Skeletal muscle tissue (tissue), 4 donors: ENCODE measurements around the gene DLGAP1. TPM values are rescaled to one million over a fixed set of nuclear protein-coding genes. Genes with fewer than 3 reads are reported as not detected.

Source experiments
- H3K27ac ChIP-seq: one replicate; pipeline ENCODE4 v1.7.0; 2013; ENCODE audit warnings: mild to moderate bottlenecking, low read depth, low read length, inconsistent platforms
- H3K27me3 ChIP-seq, 3 donors: one replicate each; pipeline ENCODE4 v1.7.0; 2013; ENCODE audit warnings: low read length in 3 of 3; ENCODE audit not compliant: control insufficient read depth in 3 of 3, insufficient read depth in 3 of 3
- H3K36me3 ChIP-seq, 3 donors: one replicate each; pipeline ENCODE4 v1.7.0; 2013; ENCODE audit warnings: low read length in 3 of 3; ENCODE audit not compliant: control insufficient read depth in 3 of 3, insufficient read depth in 3 of 3
- H3K4me1 ChIP-seq, 3 donors: one replicate each; pipeline ENCODE4 v1.7.0; 2013; ENCODE audit warnings: low read length in 3 of 3, mild to moderate bottlenecking in 3 of 3; ENCODE audit not compliant: control insufficient read depth in 3 of 3, insufficient read depth in 3 of 3
- H3K4me3 ChIP-seq, 3 donors: one replicate each; pipeline ENCODE4 v1.7.0; 2013; ENCODE audit warnings: low read length in 3 of 3
- H3K9ac ChIP-seq, 3 donors: one replicate each; pipeline ENCODE4 v1.7.0; 2013; ENCODE audit warnings: low read length in 3 of 3, mild to moderate bottlenecking in 3 of 3, moderate library complexity in 2 of 3, low read depth in 1 of 3
- H3K9me3 ChIP-seq, 3 donors: one replicate each; pipeline ENCODE4 v1.7.0; 2013; ENCODE audit warnings: low read length in 3 of 3; ENCODE audit not compliant: control insufficient read depth in 3 of 3
- total RNA-seq: library from RNA; depleted of rRNA; stranded (reverse); fragments of >200 nt; gene quantifications from one replicate; pipeline ENCODE4 v1.2.3, GENCODE V29; 2014
- donor health status: Osteomylitis.

Gene DLGAP1
- total RNA-seq, 1 donor from 2014 or later = 0.52 TPM

DNA sequence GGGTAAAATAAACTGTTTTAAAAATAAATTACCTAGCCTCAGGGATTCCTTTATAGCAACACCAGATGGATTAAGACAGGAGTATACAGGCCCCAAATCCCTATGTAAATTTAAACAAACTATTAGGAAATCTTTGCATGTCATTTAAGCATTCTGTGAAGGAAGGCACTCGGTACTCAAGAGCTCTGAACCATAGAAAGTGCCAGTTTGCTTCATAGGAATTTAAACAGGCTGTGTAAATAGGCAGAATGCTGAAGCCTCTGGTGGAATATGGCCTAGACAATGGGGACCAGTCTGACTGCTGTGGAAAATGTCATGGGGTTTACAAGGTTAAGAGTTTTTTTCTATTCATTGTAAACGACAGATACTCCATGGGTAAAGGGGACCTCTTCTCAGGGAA lies 377.4 kb downstream of the DLGAP1 start:
- no peaks in the 10 kb centered on the region for H3K4me1 ChIP-seq
- no peak overlapping the region for H3K27ac ChIP-seq
- no peaks in the 10 kb centered on the region for H3K36me3 ChIP-seq
- H3K27me3 ChIP-seq = no peaks in the 10 kb centered on the region
- no peak overlapping the region for H3K4me3 ChIP-seq
- H3K9me3 ChIP-seq = no peaks in the 10 kb centered on the region
- no peak overlapping the region for H3K9ac ChIP-seq

DNA sequence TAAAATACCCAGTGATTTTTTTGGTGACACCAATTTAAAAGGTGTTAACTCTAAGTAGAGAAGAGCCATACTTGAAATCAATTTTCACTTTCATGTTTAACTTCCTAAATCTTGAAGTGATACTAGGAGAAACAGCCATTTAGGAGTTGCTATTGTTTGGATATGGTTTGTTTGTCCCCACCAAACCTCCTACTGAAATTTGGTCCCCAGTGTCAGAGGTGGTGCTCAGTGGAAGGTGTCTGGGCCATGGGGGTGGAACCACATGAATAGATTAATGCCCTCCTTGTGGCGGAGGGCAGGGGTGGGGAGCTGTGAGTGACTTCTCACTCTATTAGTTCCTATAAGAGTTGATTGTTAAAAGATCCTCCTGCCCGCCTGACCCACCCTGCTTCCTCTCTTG lies 377.9 kb downstream of the DLGAP1 start:
- Histone ChIP-seq H3K27ac (no peak overlapping the region), H3K4me1 (no peaks in the 10 kb centered on the region), H3K27me3 (no peaks in the 10 kb centered on the region), H3K9ac (no peak overlapping the region), H3K4me3 (no peak overlapping the region), H3K9me3 (no peaks in the 10 kb centered on the region), H3K36me3 (no peaks in the 10 kb centered on the region)

DNA sequence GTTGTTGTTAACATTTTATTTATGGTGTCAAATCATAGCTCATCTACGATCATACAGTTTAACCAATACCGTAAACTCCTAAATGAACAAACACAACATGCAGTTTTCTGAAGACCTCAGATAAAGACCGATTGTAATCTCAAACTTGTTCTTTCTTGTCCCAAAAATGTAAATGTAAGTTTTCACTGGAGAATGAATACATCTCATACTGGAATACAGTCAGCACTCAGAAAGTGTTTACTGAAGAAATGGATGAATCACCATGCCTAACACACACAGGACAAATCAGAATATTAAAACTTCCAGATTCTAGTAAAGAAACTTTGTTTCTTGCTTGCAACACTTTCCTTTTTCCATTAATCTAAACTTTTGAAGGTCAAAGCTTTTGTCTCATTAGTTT lies 380.5 kb downstream of the DLGAP1 start:
- Histone ChIP-seq H3K9ac (no peak overlapping the region), H3K4me3 (no peak overlapping the region), H3K27me3 (no peaks in the 10 kb centered on the region), H3K9me3 (no peaks in the 10 kb centered on the region), H3K36me3 (no peaks in the 10 kb centered on the region), H3K27ac (no peak overlapping the region), H3K4me1 (no peaks in the 10 kb centered on the region)

DNA sequence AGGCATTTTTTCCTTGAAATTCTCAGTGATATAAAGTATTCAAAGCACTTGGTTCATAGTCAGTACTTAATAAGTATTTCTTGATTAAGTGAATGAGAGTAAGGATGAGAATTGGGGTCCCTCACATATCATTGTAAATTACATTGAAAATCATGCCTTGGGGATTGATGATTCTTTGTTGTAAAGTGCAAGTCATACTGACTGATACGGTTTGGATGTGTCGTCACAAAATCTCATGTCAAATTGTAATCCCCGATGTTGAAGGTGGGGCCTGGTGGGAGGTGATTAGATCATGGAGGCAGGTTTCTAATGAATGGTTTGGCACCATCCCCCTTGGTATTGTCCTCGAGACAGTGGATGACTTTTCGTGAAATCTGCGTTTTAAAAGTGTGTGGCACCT lies 385.9 kb downstream of the DLGAP1 start:
- Histone ChIP-seq H3K9me3 (no peaks in the 10 kb centered on the region), H3K27me3 (no peaks in the 10 kb centered on the region), H3K27ac (no peak overlapping the region), H3K36me3 (no peaks in the 10 kb centered on the region), H3K9ac (no peak overlapping the region), H3K4me1 (no peaks in the 10 kb centered on the region), H3K4me3 (no peak overlapping the region)

DNA sequence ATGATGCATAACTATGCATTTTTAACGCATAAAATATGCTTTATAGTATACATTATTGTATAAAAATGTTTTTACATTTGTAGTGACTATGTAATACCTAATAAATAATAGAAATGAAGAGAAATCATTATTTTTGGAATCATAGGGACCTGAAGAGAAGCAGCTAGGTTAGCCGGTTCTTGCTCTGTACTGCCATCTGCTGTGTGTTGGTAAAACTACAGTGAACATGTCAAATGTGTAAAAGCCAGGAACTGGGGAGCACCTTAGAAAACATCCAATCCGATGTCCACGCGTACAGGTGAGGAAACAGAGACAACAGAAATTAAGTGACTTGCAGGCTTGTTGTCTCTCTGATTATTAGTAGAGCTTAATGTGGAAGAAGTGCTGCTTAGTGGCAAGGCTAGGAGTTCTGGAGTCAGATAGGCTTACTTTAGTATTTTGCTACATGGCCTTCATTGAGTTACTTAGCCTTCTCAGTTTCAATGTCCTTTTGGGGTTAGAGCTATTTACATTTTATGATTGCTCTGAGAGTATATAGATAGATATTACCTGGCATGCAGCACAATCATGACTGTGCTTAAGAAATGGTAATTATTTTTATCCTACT lies 386.5 kb downstream of the DLGAP1 start:
- no peak overlapping the region for H3K9ac ChIP-seq
- no peak overlapping the region for H3K4me3 ChIP-seq
- H3K4me1 ChIP-seq = no peaks in the 10 kb centered on the region
- H3K27ac ChIP-seq = no peak overlapping the region
- H3K27me3 ChIP-seq = no peaks in the 10 kb centered on the region
- no peaks in the 10 kb centered on the region for H3K9me3 ChIP-seq
- no peaks in the 10 kb centered on the region for H3K36me3 ChIP-seq

DNA sequence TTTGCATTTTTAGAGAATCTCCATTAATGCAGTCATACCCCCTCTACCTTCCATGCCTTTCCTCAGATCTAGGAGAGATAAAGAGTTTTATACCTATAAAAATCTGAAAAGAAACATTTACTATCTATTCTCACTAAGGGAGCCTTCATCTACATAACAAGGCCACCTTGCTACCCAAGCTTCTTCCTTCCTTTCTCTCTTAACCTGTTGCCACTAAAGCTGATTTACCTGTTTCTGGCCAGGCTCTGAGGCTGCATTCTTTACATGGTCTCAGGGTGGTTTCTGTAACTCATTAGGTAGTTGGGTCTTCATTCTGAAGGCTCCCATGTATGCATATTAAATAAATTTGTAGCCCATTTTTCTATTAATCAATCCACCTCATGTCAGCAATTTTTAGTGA lies 391.6 kb downstream of the DLGAP1 start:
- Histone ChIP-seq H3K27me3 (no peaks in the 10 kb centered on the region), H3K36me3 (no peaks in the 10 kb centered on the region)

DNA sequence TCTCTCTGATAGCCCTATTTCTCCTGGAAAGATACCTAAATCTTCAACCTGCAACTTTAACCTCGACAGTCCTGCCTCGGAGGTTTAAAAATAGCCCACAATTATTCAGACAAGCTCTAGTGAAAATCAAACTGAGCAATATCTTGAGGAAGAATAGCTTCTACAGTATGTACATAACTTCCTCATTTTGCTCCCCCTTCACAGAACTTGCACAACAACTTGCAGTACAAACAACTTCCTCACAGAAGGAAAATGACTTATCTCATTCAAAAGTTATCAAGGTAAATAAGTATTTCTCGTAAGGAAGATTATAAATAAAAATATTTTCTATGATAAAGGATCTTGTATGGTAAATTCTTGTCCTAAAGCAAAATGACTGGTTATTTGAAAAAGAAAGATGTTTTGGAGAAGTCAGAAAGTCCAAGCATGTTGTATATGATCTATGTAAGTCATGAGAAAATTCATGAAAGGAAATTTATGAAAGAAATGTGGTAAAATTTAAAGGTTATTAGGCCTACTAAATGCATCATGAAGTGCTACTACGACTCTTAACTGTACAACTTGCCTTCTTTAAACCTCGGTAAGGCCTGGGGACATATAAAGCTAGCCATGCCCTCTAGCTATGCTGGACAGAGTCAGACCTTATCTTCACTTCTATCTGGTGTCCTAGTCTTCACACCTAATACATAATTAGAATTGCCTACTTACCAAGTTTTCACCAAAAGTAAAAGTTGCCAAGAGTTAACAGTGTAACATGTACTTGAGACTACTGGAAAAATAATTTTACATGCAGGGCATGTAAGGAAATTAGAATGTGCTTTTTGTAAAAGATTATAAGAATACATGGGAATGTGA lies 394.5 kb downstream of the DLGAP1 start:
- H3K4me3 ChIP-seq = no peak overlapping the region
- no peak overlapping the region for H3K27ac ChIP-seq
- H3K9me3 ChIP-seq = no peaks in the 10 kb centered on the region
- no peaks in the 10 kb centered on the region for H3K4me1 ChIP-seq
- H3K27me3 ChIP-seq = no peaks in the 10 kb centered on the region
- H3K9ac ChIP-seq = no peak overlapping the region
- H3K36me3 ChIP-seq = no peaks in the 10 kb centered on the region

More for the DNA sequence above, 391.6 kb downstream of the DLGAP1 start:
- no peaks in the 10 kb centered on the region for H3K9me3 ChIP-seq
- H3K9ac ChIP-seq = no peak overlapping the region
- H3K27ac ChIP-seq = no peak overlapping the region
- no peaks in the 10 kb centered on the region for H3K4me1 ChIP-seq
- no peak overlapping the region for H3K4me3 ChIP-seq

DNA sequence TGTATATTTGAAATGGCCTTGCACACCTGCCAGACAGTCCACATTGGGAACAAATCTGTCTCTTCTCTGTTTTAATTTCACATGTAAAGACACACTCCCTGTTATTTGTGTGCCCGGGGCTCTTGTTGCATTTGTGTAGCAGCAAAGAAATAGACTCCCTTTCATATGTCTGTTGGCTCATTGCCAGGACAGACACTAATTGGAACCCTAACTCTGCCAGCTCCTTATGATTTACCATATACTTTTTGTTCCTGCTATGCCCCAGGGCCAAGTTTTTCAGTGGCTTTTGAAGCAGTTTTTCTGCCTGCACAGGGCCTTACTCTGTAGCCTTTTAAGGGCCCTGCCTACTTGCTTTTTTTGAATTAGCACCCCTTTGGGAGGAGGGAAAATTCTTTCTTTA lies 396.9 kb downstream of the DLGAP1 start:
- no peak overlapping the region for H3K9ac ChIP-seq
- H3K27me3 ChIP-seq = no peaks in the 10 kb centered on the region
- no peaks in the 10 kb centered on the region for H3K4me1 ChIP-seq
- no peak overlapping the region for H3K4me3 ChIP-seq
- no peaks in the 10 kb centered on the region for H3K36me3 ChIP-seq
- H3K27ac ChIP-seq = no peak overlapping the region
- no peaks in the 10 kb centered on the region for H3K9me3 ChIP-seq

DNA sequence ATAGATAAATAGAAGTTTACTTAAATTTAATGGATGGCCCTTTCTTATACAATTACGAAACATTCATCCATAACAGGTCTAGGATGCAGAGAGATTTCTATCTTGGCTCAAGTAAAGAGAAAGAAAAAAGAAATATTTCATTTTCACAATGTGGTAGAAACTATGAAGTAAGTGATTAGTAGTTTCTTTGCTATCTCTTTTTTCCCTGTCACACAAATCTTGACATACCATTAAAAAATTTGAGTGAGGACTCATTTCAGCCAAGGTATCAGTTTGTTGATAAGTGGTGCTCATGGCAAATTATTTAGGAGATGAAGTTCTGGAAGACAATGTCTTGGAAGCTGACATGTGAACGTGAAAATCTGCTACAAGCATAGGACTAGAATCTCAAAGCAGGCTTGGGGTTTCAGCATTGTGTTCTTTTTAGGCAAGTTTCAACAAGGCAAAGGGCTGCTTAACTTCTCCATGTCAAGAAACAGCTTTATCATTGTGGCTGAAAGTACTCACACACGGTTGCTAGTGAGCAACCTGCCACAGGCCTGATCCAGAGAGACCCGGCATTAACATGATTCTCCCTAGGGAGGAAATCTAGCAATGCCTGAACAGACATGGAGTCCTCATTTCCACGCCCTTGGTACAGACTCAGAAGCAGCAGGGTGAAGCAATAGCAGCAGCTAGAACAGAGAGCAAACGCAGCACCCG lies 414.6 kb downstream of the DLGAP1 start:
- no peaks in the 10 kb centered on the region for H3K9me3 ChIP-seq
- no peak overlapping the region for H3K4me3 ChIP-seq
- no peaks in the 10 kb centered on the region for H3K27me3 ChIP-seq
- H3K9ac ChIP-seq = no peak overlapping the region
- H3K4me1 ChIP-seq = no peaks in the 10 kb centered on the region
- H3K27ac ChIP-seq = no peak overlapping the region
- no peaks in the 10 kb centered on the region for H3K36me3 ChIP-seq

DNA sequence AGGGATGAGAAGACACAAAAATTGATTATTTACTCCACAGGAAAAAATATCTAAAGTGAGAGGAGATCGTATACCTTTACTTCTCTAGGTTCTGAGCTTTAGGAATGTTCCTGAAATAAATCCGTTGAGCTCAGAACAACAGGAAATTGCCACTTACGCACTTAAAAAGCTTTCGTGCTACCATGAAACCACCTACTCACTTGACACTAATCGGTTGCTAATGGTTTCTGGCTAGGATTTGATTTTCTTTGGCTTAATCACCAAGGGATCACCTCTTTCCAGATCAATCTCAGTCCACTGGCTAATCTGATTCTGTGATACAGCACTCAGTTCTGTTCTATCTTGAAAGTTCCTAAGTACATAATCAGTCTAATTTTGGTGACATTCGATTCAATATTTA lies 419.6 kb downstream of the DLGAP1 start:
- H3K27me3 ChIP-seq = no peaks in the 10 kb centered on the region
- H3K4me1 ChIP-seq = no peaks in the 10 kb centered on the region
- H3K9ac ChIP-seq = no peak overlapping the region
- no peaks in the 10 kb centered on the region for H3K36me3 ChIP-seq
- no peak overlapping the region for H3K4me3 ChIP-seq
- H3K9me3 ChIP-seq = no peaks in the 10 kb centered on the region
- no peak overlapping the region for H3K27ac ChIP-seq
